Smooth muscle cell (in vitro differentiated cells): ENCODE results near the gene WT1. TPM values are rescaled to one million over a fixed set of nuclear protein-coding genes. Genes with fewer than 3 reads are reported as not detected.

Source experiments
- DNase-seq: peaks from one replicate; lab custom pipeline; 2025; ENCODE audit not compliant: unreplicated experiment; lab: John Stamatoyannopoulos, UW
- H2AFZ ChIP-seq: fragments of 200-600 bp; sonication (generic); 2 replicates; pipeline ENCODE4 v1.6.0; 2016; ENCODE audit warnings: antibody characterized with exemption, low read depth, mild to moderate bottlenecking
- H3F3A ChIP-seq: fragments of 200-600 bp; sonication (generic); 2 replicates; pipeline ENCODE4 v1.6.0; 2017; ENCODE audit warnings: antibody characterized with exemption, low read depth
- H3K27ac ChIP-seq: fragments of 200-600 bp; sonication (generic); 2 replicates; pipeline ENCODE4 v1.5.1; 2016; ENCODE audit warnings: low read depth, mild to moderate bottlenecking
- H3K27me3 ChIP-seq: fragments of 200-600 bp; sonication (generic); 2 replicates; pipeline ENCODE4 v1.6.1; 2016; ENCODE audit warnings: low read depth, mild to moderate bottlenecking
- H3K36me3 ChIP-seq: fragments of 200-600 bp; sonication (generic); 2 replicates; pipeline ENCODE4 v1.5.1; 2016; ENCODE audit warnings: low read depth
- H3K4me1 ChIP-seq: fragments of 200-600 bp; sonication (generic); 2 replicates; pipeline ENCODE4 v1.5.1; 2016; ENCODE audit warnings: low read depth
- H3K4me2 ChIP-seq: fragments of 200-600 bp; sonication (generic); 2 replicates; pipeline ENCODE4 v1.6.0; 2016; ENCODE audit warnings: mild to moderate bottlenecking
- H3K4me3 ChIP-seq: fragments of 200-600 bp; sonication (generic); 2 replicates; pipeline ENCODE4 v1.5.1; 2016; ENCODE audit warnings: mild to moderate bottlenecking
- H3K79me2 ChIP-seq: fragments of 200-600 bp; sonication (generic); 2 replicates; pipeline ENCODE4 v1.6.0; 2016; ENCODE audit warnings: low read depth, mild to moderate bottlenecking
- H3K9ac ChIP-seq: fragments of 200-600 bp; sonication (generic); 2 replicates; pipeline ENCODE4 v1.6.0; 2016; ENCODE audit warnings: low read depth
- H3K9me3 ChIP-seq: fragments of 200-600 bp; sonication (generic); replicated peaks from 2 replicates; pipeline ENCODE4 v1.5.1; 2016; ENCODE audit warnings: low read depth
- H4K20me1 ChIP-seq: fragments of 200-600 bp; sonication (generic); 2 replicates; pipeline ENCODE4 v1.6.0; 2016; ENCODE audit warnings: low read depth
- CTCF ChIP-seq: fragments of 200-600 bp; sonication (generic); IDR thresholded peaks from 2 replicates; pipeline ENCODE4 v1.5.1; 2017; ENCODE audit warnings: borderline replicate concordance, mild to moderate bottlenecking, antibody characterized with exemption; ENCODE audit not compliant: insufficient read depth, poor library complexity, severe bottlenecking
- WGBS: methylation state at CpG from one replicate; pipeline ENCODE4 v1.1.7; 2016; ENCODE audit warnings: low lambda C conversion rate; 5-methylcytosine and 5-hydroxymethylcytosine counted together
- polyA plus RNA-seq: library from polyadenylated mRNA; unstranded; fragments of >200 nt; fragmentation: Nextera tagmentation; extraction: Ambion mirVana; gene quantifications from 2 replicates; pipeline ENCODE4 v1.2.1, GENCODE V29; 2016
- total RNA-seq: library from RNA; depleted of rRNA; stranded (reverse); fragments of >200 nt; gene quantifications from 2 replicates; pipeline ENCODE4 v1.2.3, GENCODE V29; 2014

WT1 gene
- total and polyA plus RNA-seq, 2 experiments from 2014 or later: not detected

GRCh38 chr11:32387411-32387810 is 47.9 kb downstream of the WT1 start:
- Histone ChIP-seq H3K4me2 (no peak overlapping the region), H3F3A (peaks cover 10% of the 10 kb centered on the region), H3K79me2 (no peaks in the 10 kb centered on the region), H2AFZ (no peak overlapping the region), H3K4me1 (peaks cover 7% of the 10 kb centered on the region), H3K4me3 (no peak overlapping the region), H4K20me1 (no peaks in the 10 kb centered on the region), H3K9ac (no peak overlapping the region), H3K27ac (no peak overlapping the region), H3K27me3 (peaks cover 24% of the 10 kb centered on the region), H3K36me3 (no peaks in the 10 kb centered on the region), H3K9me3 (no peaks in the 10 kb centered on the region)
- no peak for TF ChIP-seq CTCF
- 83% methylated on average over 4 of the region's 4 CpGs for WGBS
- no peak for DNase-seq

GRCh38 chr11:32386770-32387377 is 48.5 kb downstream of the WT1 start:
- TF ChIP-seq CTCF: no peak
- Histone ChIP-seq H4K20me1 (no peaks in the 10 kb centered on the region), H3K4me3 (no peak overlapping the region), H3K27ac (no peak overlapping the region), H3F3A (peaks cover 10% of the 10 kb centered on the region), H3K27me3 (peaks cover 29% of the 10 kb centered on the region), H3K79me2 (no peaks in the 10 kb centered on the region), H3K36me3 (no peaks in the 10 kb centered on the region), H3K9ac (no peak overlapping the region), H2AFZ (no peak overlapping the region), H3K4me1 (peaks cover 7% of the 10 kb centered on the region), H3K4me2 (peak overlapping the region; percentile 58), H3K9me3 (no peaks in the 10 kb centered on the region)
- 9% methylated on average over 8 of the region's 8 CpGs for WGBS
- no peak for DNase-seq

GRCh38 chr11:32385998-32386397 is 49.3 kb downstream of the WT1 start:
- H3K4me2 ChIP-seq: no peak overlapping the region
- H3K4me3 ChIP-seq: no peak overlapping the region
- no peak for DNase-seq
- no peaks in the 10 kb centered on the region for H3K9me3 ChIP-seq
- H3K9ac ChIP-seq: no peak overlapping the region
- peaks cover 10% of the 10 kb centered on the region for H3F3A ChIP-seq
- H3K27me3 ChIP-seq: peaks cover 37% of the 10 kb centered on the region
- no peak overlapping the region for H2AFZ ChIP-seq
- H3K36me3 ChIP-seq: no peaks in the 10 kb centered on the region
- no peak overlapping the region for H3K27ac ChIP-seq
- H3K4me1 ChIP-seq: peaks cover 7% of the 10 kb centered on the region
- H3K79me2 ChIP-seq: no peaks in the 10 kb centered on the region
- no peaks in the 10 kb centered on the region for H4K20me1 ChIP-seq
- 21% methylated on average over 2 of the region's 2 CpGs for WGBS
- TF ChIP-seq CTCF: peak; percentile 42

GRCh38 chr11:32382339-32383049 is 52.8 kb downstream of the WT1 start:
- Histone ChIP-seq H3K4me2 (no peak overlapping the region), H3K27me3 (peaks cover 54% of the 10 kb centered on the region), H3K4me1 (peaks cover 7% of the 10 kb centered on the region), H3K27ac (no peak overlapping the region), H4K20me1 (no peaks in the 10 kb centered on the region), H3K4me3 (no peak overlapping the region), H3K36me3 (no peaks in the 10 kb centered on the region), H2AFZ (no peak overlapping the region), H3K9me3 (no peaks in the 10 kb centered on the region), H3F3A (peaks cover 10% of the 10 kb centered on the region), H3K79me2 (no peaks in the 10 kb centered on the region), H3K9ac (no peak overlapping the region)
- WGBS: 79% methylated on average over 10 of the region's 10 CpGs
- no peak for TF ChIP-seq CTCF
- DNase-seq: no peak
